Measurements from ENCODE around the gene PMIS2. TPM values are rescaled to one million over a fixed set of nuclear protein-coding genes. Genes with fewer than 3 reads are reported as not detected.

The PMIS2 gene
- total RNA-seq, 1 experiment from 2014 or later: not detected

DNA sequence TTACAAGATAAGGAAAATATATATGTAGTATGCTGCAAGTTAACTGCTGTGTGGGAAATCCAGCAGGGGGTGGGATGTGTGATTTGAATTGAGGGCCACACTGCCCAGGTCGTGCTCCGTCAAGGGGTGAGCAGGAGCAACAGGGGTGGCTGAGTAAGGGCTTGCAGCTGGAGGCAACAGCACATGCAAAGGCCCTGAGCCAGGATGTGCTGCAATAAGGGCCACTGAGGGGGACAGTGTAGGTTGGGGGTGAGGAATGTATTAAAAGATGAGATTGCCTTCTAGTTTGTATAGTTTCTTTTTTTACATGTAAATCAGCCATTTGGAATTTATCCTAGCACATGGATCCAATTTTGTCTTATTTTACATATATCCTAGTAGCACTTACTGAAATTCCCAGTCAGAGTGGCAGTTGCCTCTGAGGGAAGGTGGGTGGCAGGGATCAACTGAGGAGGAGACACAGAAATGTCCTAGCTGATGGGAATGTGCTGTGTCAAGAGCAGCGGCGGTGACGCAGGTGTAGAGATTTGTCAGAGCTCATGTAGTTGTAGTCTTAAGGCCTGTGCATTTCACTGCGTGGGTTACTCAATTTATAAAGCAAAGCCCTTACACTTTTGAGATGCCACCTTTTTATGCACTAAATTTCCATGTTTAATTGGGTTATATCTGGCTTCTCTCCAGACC, 37.5 kb downstream of the PMIS2 start:
- DNase-seq (ENCODE audit: low read depth, low spot score): no peak
- no peaks in the 10 kb centered on the region for H3K9me3 ChIP-seq (ENCODE audit: control insufficient read depth, insufficient read depth, low read depth, low read length)
- ChIA-PET CTCF (interaction anchor here (0.7 kb wide), 1 partner anchor 45 kb away, joined by 4 read pairs; no protein-coding TSS in a partner anchor), POLR2A (interaction anchor here (0.6 kb wide), 2 partner anchors 207 to 309 kb away, joined by 4 read pairs; no protein-coding TSS in a partner anchor)
- intact Hi-C loops (cut with micrococcal nuclease; ENCODE audit: unreplicated experiment) (no loop called here), in situ Hi-C loops (cut with HindIII; ENCODE audit: low pct_unique_long_range_greater_than_20kb, low sequenced_read_pairs) (no loop called here)
- H3K4me1 ChIP-seq (ENCODE audit: control insufficient read depth, insufficient read depth, low read length): no peaks in the 10 kb centered on the region
- no peak overlapping the region for H3K27ac ChIP-seq (ENCODE audit: low read length)
- H3K27me3 ChIP-seq (ENCODE audit: control insufficient read depth, insufficient read depth, low read length): no peaks in the 10 kb centered on the region
- H3K36me3 ChIP-seq (ENCODE audit: control insufficient read depth, insufficient read depth, low read length): no peaks in the 10 kb centered on the region
- TF ChIP-seq REST (IDR thresholded peaks at IDR 0.05; ENCODE audit: insufficient read depth in 1 of 2, low read depth in 2 of 2, low read length in 1 of 2) (no peak), POLR2AphosphoS5 (IDR thresholded peaks at IDR 0.05; ENCODE audit: low read depth, low read length) (no peak), TCF7L2 (IDR thresholded peaks at IDR 0.05; ENCODE audit: low read depth, low read length) (no peak), SIN3A (IDR thresholded peaks at IDR 0.05; ENCODE audit: borderline replicate concordance, insufficient read depth, low read depth, low read length) (no peak)
- TF ChIP-seq, protein P1, sequence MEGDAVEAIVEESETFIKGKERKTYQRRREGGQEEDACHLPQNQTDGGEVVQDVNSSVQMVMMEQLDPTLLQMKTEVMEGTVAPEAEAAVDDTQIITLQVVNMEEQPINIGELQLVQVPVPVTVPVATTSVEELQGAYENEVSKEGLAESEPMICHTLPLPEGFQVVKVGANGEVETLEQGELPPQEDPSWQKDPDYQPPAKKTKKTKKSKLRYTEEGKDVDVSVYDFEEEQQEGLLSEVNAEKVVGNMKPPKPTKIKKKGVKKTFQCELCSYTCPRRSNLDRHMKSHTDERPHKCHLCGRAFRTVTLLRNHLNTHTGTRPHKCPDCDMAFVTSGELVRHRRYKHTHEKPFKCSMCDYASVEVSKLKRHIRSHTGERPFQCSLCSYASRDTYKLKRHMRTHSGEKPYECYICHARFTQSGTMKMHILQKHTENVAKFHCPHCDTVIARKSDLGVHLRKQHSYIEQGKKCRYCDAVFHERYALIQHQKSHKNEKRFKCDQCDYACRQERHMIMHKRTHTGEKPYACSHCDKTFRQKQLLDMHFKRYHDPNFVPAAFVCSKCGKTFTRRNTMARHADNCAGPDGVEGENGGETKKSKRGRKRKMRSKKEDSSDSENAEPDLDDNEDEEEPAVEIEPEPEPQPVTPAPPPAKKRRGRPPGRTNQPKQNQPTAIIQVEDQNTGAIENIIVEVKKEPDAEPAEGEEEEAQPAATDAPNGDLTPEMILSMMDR (IDR thresholded peaks at IDR 0.05): no peak
- no peak overlapping the region for H3K4me3 ChIP-seq (ENCODE audit: low read depth in 2 of 2, low read length in 2 of 2)
- ATAC-seq: peak; percentile 11; the same call in 1 of the 2 replicates
- no TSS peak for BruUV-seq (replicated peaks)

DNA sequence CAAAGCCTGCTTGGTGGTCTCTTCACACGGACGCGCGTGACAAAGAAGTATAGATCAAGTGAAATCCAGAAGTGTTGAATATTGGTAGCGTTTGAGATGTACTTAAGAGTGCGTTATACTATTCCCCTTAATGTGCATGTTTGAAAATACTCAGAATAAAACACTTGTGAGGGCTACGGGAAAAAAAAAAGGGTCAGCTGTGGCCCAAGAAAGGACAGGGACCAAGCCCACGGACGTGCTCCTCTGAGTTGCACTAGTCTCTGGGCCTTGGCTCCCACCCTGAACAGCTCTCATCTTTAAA, 42.2 kb downstream of the PMIS2 start:
- TSS peak; percentile 100 for BruUV-seq (replicated peaks)
- Histone ChIP-seq H3K27ac (ENCODE audit: low read length) (peak overlapping the region; percentile 93), H3K4me3 (ENCODE audit: low read depth in 2 of 2, low read length in 2 of 2) (peak overlapping the region; percentile 84 to 99), H3K27me3 (ENCODE audit: control insufficient read depth, insufficient read depth, low read length) (no peaks in the 10 kb centered on the region), H3K9me3 (ENCODE audit: control insufficient read depth, insufficient read depth, low read depth, low read length) (no peaks in the 10 kb centered on the region), H3K4me1 (ENCODE audit: control insufficient read depth, insufficient read depth, low read length) (peaks cover 4% of the 10 kb centered on the region; the same call in 1 of the 2 replicates), H3K36me3 (ENCODE audit: control insufficient read depth, insufficient read depth, low read length) (peaks cover 8% of the 10 kb centered on the region)
- in situ Hi-C loops (cut with HindIII; ENCODE audit: low pct_unique_long_range_greater_than_20kb, low sequenced_read_pairs): no loop called here
- TF ChIP-seq TCF7L2 (IDR thresholded peaks at IDR 0.05; ENCODE audit: low read depth, low read length) (no peak), POLR2AphosphoS5 (IDR thresholded peaks at IDR 0.05; ENCODE audit: low read depth, low read length) (no peak)
- DNase-seq (ENCODE audit: low read depth, low spot score) (no peak), ATAC-seq (no peak)
- CTCF ChIA-PET: no interaction called here
- intact Hi-C loops (cut with micrococcal nuclease; ENCODE audit: unreplicated experiment): no loop called here
- POLR2A ChIA-PET: no interaction called here

All from Panc1 (cell line).